GM21723 (cell line): ENCODE results near the gene OSBP2.

Source experiments
- ATAC-seq: cut with Tn5 transposase; IDR thresholded peaks from one replicate; pipeline ENCODE4 v1.9.1; 2021; ENCODE audit warnings: mild to moderate bottlenecking, moderate library complexity; ENCODE audit not compliant: unreplicated experiment

OSBP2 gene

DNA sequence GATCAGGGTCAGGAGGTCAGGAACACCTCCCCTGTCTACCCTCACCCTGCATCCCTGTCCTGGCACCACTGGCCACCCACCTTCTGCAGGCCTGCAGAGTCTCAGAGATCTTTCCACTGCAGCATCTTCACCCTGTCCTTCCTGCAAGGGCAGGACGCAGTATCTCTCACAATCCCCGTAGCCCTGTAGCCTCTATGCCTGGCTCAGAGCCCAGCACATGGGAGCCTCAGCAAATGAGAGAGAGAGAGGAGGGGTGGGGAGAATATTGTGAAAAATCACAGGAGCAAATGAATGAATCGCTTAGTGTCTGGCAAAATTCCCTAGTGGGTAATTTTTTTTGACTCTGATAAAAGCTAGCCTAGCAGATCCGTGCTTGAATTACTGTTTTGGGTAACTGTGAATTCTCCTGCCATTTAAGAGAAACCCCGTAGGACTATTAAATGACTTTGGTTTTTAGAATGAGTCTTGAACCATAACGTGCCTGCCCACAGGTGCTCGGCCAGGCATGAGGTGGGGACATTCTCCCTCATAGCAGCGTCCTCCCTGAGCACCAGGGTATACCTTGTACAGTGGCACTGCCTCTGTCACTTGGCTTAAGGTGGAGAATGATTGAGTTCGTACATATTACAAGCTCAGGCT is 182.4 kb downstream of the OSBP2 start:
- no peak for ATAC-seq

DNA sequence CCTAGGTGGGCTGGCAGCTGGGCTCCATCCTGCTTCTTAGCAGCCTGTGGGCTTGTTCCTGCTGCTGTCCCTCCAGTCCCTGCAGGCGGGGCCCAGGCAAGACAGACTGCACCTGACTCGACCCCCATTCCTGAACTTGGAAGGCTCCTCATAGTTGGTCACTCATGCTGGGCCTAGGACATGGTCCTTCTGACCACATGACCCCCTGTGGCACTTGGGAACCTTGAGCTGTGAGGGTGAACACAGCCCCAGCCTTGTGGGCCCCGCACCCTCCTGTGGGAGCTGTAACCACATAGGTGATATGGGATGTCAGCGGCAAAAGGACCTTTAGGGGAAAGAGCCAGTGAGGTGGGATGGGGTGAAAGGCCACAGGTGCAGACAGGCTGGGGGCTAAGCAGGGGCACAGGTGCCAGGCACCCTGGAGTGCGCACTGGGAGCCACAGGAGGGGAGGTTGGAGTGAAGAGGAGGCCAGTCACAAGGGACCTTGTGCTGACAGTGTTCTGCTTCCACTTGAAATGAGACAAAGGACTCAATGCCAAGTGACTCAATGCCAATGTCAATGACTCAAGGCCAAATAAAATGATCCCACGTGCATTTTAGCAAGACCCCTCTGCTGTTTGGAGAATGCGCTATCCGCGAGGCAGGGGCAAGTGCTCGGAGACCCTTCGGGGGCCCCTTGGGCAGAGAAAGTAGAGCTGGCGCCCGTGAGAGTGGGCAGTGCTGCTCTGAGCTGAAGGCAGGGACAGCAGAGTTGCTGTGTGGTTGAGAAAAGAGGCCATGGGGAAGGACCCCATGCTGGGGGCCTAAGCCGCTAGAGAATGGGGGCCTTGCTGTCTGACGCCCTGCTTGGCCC is 183.2 kb downstream of the OSBP2 start:
- no peak for ATAC-seq

DNA sequence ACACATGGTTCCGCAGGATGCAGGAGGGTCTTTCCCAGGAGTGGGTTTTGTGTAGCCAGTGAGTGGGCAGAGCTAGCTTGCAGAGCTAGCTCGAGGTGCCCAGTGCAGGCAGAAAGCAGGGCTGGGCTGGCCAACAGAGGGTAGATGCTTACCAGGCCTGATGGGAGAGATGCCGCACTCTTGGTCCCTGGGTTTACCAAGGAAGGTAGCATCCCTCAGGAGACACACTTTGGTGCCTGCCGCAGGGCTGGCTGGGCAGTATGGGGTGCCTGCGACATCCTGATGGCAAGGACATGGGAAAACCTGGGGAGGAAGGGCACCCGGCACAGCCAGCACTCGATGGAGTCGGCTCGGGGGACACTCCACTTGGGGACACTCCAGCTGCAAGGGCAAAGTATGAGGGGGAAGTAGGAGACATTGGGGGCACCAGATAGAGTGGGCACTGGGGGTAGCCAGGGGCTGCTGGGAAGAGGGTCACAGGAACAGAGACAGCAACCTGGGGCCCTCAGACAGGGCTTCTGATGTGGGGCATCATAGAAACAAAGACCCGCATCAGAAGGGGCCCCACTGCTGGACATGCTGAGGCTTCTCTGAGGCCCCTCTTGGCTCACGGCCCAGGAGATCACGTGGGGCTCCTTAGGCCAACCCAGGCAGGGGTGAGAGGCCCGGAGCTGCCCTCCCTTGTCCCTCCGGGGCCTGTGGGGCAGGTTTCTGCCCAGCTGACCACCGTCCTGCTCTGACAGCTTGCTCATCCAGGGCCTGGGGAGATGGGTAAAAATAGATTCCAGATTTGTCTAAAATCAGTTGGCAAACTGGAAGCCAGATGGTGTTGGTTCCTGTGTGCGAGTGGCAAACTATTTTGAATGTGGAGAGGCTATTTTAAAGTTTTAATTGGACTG is 184.1 kb downstream of the OSBP2 start:
- ATAC-seq = no peak

DNA sequence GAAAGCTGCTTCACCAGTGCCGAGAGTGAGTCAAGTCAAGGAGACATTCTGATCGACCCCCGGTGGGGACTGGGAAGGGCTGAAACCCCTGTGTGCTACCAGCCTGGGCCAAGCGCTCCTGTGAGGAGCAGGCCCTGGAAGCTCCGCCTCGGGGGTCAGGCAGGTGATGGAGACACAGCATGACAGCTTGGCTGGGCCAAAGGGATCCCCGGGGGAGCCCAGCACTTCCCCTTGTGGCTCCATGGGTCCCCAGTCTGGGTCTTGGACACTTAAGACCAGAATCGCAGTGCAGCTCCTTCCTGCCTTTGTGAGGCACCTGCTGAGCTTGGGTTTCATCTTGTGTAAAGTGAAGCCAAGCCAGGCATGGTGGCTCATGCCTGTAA is 184.7 kb downstream of the OSBP2 start:
- no peak for ATAC-seq

DNA sequence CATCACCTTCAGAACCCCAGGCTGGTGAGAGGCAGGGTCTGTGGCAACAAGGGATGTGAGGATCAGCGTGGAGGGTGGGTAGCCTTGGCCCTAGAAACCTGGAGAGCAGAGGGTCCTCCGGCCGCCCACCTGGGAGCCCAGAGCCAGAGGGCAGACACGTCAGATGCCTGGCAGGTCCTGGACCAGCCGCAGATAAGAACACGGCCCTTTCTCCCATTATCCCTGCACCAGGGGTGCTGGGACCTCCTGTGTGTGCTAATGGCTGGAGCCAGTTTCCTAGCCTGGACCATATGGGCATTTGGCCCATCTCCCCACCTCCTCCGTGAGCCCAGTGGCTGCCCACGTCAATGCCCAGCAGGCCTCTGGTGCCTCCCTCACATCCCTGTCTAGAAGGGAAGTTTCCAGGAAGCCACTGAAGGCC is 185.5 kb downstream of the OSBP2 start:
- ATAC-seq = no peak

DNA sequence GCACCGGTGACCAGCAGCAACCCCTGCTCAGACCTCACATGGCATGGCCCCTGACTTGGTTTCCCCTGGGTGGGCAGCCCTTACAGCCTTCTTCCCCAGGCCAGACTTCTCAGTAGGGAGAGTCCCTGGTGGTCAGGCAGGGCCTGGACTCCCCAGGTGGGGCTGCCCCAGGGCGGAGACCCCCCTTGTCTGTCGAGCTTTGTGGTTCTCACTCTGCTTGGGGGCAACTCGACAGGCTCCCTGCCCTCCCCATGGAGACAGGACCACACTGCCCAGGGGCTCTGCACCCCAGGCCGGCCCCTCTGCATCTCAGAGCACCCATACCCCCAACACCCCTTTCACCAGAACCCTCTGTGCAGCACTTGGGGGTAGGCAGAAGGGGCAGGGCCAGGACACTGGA is 186.2 kb downstream of the OSBP2 start:
- ATAC-seq = no peak

DNA sequence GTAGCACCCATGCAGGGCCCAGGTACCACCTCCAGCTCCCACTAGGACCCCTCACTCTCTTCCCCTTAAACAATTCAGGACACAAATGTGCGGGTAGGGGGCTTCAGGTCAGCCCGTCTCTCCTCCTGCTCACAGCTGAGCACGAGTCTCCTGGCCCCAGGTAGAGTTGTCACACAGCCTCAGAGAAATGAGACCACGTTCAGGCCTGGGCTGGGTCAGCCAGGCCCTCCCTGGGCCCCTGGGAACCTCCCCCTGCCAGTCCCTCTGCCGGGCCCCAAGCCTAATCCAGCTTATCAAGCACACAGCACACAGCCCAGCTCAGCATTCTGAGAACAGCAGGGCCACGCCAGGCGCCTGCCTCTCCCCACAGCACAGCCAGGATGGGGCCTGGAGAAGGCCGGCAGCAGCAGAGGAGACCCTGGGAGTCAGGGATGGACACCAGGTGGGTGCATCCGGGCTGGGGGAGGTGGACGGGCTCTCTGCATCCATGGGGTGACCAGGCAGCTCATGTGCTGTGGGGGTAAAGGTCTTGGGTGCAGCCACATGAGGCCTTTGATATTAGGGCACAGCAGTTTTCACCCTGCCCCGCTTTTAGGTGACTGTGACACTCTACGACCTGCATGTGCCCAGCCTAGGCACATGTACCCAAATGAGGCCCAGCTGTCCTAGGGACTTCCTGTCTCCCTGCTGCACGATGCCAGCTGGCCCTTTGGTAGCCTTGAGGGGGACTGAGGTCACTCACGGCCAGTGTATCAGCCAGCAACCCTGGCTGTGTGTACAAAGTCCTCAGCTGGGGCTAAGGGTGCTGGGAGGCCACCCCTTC is 186.9 kb downstream of the OSBP2 start:
- ATAC-seq = no peak

DNA sequence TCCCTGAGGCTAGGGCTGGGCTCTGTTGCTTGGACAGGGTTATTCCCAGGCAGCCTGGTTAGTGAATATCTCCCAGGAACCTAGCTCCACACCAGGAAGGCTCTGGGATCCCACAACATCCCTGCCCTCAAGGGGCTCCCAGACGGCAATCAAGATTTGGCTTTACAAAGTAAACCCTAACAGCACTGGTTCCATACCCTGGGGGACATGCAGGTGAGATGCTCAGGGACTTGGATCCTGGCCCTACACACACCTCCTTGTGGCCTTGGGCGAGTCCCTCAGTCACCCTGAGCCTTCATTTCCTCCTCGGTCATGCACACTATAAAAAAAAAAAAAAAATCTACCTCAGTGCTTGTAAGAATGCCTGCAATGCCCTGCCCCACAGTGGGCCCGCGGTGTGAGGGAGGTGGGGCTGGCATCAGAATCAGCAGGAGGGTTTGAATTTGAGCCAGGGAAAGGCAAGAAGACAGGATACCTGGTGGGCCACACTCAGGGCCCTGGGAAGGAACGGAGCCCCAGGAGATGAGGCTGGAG is 187.6 kb downstream of the OSBP2 start:
- ATAC-seq = no peak

DNA sequence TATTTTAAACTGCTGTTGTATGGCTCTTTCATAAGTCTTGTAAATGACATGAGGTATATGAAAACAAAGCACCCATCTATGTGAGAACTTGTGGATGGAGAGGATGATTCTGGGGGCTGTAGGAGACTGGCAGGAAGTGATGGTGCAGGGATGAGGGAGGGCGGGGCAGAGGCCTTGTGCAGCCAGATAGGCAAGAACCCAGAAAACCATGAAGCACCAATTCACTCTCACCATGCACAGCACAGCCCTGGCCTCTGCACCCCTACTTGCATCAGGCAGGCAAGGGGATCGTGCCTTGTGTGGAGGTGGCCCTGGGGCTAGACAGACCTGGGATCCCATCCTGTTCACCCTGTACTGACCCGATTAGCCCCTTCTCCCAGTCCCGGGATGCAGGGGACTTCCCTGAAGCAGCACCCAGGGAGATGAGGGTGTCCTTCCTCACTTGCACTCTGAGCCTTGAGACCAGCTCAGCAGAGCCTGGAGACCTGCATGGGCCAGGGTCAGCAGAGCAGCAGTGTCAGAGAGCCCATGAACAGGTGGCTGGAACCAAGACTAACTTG is 188.4 kb downstream of the OSBP2 start:
- no peak for ATAC-seq

DNA sequence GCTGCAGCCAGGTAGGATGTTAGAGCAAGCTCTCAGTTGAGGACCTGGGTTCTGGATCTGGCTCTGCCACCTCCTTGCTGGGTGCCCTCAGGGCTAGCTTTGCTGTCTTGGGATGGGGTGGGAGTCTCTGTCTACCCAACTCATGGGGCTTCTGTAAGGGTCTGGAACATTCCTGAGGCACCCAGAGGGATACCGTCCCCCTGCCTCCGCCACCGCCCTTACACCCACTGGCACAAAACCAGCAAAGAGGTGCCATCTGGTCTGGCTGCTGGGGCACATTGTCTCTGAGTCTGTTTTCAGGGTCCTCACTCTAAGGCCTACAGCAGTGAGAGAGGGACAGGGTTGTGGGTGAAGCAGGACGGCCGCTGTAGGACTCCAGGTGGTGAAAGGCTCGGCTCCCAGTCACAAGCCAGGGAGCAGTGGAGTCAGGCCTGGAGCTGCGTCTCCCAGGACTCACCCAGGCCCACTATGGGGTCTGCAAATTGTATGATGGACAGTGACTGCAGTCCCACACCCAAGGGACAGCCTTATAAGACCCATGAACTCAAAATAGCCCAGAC is 189.0 kb downstream of the OSBP2 start:
- no peak for ATAC-seq

DNA sequence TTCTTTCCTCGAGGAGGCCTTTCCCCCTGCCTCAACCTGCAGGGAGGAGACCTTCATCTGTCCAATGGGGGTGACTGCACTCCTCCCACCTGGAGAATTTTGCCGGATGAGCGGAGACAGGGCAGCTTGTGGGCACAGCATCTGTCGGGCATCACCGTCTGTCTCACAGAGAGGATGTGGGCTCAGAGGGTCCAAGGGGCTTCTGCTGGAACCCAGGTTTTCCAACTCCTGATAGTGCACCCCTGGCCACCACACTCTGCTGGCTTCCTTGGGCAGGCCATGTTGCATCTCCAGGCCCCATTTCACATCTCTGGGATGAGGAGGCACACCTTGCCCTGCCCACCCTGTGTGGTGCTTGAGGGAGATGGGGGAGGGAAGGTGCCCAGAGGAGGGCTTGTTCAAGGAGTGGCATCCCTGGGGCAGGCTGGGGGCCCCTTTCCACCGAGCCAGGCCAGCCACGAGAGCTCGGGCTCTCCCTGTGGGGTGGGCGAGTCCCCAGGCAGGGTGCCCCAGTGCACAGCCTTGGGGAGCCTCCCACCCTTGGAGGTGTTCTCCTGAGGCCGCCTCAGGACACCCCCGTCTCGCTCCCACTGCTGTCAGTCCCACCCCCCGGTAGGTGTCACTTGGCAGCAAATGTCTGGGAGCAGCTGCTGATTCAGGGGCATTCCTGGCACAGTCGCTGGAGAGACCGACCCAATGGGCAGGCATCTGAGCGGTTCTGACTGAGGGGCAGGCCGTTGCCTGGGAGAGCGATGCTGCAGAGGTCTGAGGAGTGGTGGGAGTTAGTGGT is 189.7 kb downstream of the OSBP2 start:
- no peak for ATAC-seq

DNA sequence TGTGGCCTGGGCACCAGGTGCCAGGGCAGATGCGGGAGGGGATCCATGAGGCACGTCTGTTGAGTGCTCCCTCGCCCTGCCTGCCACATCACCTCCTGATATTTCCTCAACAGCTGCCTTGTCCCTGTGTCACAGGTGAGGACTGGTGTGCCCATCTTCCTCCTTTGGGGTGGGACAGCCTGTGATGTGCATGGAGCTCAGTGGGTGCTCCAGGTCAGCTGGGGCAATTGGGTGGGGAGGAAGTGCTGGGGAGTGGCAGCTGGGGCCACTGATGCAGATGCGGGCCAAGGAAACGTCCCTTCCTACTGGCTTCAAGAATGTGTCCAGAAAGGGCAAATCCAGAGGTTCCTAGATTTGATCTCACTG is 190.3 kb downstream of the OSBP2 start:
- ATAC-seq = no peak

DNA sequence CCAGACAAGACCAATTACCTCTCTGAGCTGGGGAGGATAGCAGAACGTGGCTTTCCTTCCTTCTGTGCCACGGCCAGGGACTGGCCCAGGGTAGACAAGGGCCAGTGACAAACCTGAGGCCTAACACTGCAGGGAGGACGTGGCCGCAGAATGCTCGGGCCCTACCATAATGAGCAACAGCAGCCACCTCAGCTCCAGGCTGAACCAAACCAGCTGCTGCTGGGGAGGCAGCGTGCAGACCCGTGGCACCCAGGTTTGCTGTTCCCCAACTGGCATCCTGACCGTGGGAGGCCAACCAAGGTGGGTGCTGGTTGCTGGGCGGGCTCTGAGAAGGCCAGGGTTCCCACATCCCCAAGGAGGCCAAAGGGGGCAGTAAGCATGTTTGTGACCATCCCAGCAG is 190.9 kb downstream of the OSBP2 start:
- no peak for ATAC-seq

DNA sequence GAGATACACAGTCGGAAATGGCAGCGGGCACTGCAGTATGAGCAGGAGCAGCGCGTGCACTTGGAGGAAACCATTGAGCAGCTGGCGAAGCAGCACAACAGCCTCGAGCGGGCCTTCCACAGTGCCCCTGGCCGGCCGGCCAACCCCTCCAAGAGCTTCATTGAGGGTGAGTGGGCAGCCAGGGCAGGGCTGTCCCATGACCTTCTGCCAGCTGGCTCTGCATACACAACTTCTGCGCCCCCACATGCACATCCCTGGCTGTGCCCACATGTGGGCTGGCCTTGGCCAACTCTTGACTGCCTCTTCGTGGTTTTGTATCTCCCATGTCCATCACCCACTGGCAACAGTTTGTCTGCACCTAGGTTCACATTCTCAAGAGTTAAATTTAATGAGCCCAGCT is 192.8 kb downstream of the OSBP2 start:
- ATAC-seq = no peak

DNA sequence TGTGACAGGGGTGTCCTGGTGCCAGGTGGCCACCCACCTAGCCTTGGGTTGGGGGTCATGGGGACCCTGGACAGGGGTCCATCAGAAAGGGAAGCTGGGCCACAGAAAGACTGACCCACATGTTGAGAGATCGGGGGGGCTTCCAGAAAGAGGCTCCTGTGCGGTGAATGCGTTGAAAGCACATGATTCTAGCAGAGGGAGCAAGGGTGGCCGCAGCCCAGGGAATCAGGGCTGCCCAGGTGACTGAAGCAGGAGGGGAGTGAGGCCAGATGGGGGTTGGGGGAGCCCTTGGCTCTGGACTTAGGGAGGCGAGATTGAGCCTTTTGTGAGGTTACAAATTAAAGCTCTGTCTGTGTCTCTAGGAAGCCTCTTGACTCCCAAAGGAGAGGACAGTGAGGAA is 193.2 kb downstream of the OSBP2 start:
- no peak for ATAC-seq

DNA sequence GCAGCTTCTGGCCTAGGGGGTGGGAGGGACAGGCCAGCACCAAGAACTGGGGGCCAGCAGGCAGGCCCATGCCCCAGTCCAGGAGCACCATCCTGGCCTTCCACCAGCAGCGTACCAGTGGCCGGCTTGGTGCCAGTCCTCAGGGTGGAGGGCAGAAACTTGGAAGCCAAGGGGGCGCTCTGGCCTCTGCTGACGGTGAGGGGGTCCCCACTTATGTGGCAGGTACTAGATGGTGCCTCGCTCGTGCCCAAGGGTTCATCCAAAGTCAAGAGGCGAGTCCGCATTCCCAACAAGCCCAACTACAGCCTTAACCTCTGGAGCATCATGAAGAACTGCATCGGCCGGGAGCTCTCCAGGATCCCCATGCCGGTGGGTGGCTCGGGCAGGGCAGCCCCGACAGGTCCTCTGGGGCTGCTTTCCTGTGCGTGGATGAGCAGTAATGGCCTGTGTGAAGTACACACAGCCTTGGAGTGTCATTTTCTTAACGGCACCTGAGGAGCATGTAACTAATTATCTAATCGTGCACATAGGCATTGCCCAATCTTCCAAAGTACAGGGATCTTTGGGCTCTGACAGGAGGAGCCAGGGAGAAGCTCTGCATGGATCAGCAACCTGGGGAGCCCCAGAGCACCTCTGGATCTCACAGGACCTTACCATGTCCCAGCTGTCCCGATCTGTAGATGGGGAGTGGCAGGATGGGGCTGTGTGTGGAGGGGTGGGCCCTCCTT is 194.8 kb downstream of the OSBP2 start:
- no peak for ATAC-seq

DNA sequence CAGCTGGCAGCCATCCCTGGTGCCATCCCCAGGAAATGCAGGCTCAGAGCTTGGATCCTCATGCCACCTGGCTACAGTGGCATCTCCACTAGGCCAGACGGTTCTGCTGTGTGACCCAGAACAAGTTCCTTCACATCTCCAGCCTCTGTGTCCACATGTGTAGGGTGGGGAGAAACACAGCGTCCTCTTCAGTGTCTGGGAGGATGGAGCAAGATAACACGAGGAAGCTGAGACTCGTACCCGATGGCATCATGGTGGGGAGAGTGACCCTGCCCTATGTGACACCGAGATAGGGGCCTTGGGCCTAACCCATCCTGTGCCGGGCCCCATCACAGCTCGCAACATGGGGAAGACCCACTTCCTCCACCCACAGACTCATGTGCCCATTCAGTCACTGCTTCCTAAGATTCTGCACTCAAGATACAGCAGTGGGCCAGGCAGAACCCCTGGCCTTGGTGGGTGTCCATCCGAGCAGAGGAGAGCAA is 195.4 kb downstream of the OSBP2 start:
- no peak for ATAC-seq
